Karpas-422 (cell line): ENCODE measurements around the gene GRB10. TPM values are rescaled to one million over a fixed set of nuclear protein-coding genes. Genes with fewer than 3 reads are reported as not detected.
A peak's percentile ranks its signal among the peaks of the same experiment; 100 is the strongest.
"Not testable (repeated sequence)": the region's sequence is repeated elsewhere in the genome, so short reads cannot be mapped to it uniquely, and the experiment has no call there.

Experiments
- DNase-seq: peaks from one replicate; pipeline ENCODE4 v3.0.0-alpha.2; 2015
- H2AFZ ChIP-seq: fragments of 200-600 bp; sonication (generic); 2 replicates; pipeline ENCODE4 v1.6.1; 2014; ENCODE audit warnings: antibody characterized with exemption, low read length, mixed read lengths
- H3K27ac ChIP-seq: fragments of 200-600 bp; sonication (generic); 2 replicates; pipeline ENCODE4 v1.5.1; 2014; ENCODE audit warnings: mild to moderate bottlenecking, low read length, moderate library complexity
- H3K27me3 ChIP-seq: fragments of 200-600 bp; sonication (generic); 2 replicates; pipeline ENCODE4 v1.6.1; 2014; ENCODE audit warnings: low read length, mixed read lengths
- H3K36me3 ChIP-seq: fragments of 200-600 bp; sonication (generic); 2 replicates; pipeline ENCODE4 v1.6.1; 2014; ENCODE audit warnings: low read length, mixed read lengths; ENCODE audit not compliant: insufficient read depth
- H3K4me1 ChIP-seq: fragments of 200-600 bp; sonication (generic); 2 replicates; pipeline ENCODE4 v1.6.1; 2014; ENCODE audit warnings: mild to moderate bottlenecking, low read length, mixed read lengths
- H3K4me2 ChIP-seq: fragments of 200-600 bp; sonication (generic); 2 replicates; pipeline ENCODE4 v1.6.1; 2014; ENCODE audit warnings: low read length, low read depth, mild to moderate bottlenecking; ENCODE audit not compliant: poor library complexity, severe bottlenecking
- H3K4me3 ChIP-seq: fragments of 200-600 bp; sonication (generic); 2 replicates; pipeline ENCODE4 v1.5.1; 2014; ENCODE audit warnings: mild to moderate bottlenecking, antibody characterized with exemption, low read length, mixed read lengths
- H3K79me2 ChIP-seq: fragments of 200-600 bp; sonication (generic); 2 replicates; pipeline ENCODE4 v1.6.1; 2014; ENCODE audit warnings: mild to moderate bottlenecking, low read length, mixed read lengths
- H3K9ac ChIP-seq: fragments of 200-600 bp; sonication (generic); 2 replicates; pipeline ENCODE4 v1.6.0; 2014; ENCODE audit warnings: low read length
- H3K9me2 ChIP-seq: fragments of 200-600 bp; sonication (generic), shearing (Covaris generic); replicated peaks from 2 replicates; pipeline ENCODE4 v1.6.0; 2014; ENCODE audit warnings: mild to moderate bottlenecking, low read length, moderate library complexity; ENCODE audit not compliant: insufficient read depth
- H3K9me3 ChIP-seq: fragments of 300-700, 200-600 bp; sonication (generic); 2 replicates; pipeline ENCODE4 v1.6.1; 2014; ENCODE audit warnings: low read length, mixed read lengths
- H4K20me1 ChIP-seq: fragments of 200-600 bp; sonication (generic); 2 replicates; pipeline ENCODE4 v1.6.1; 2014; ENCODE audit warnings: mild to moderate bottlenecking, antibody characterized with exemption, low read length, low read depth; ENCODE audit not compliant: insufficient read depth
- total RNA-seq: library from RNA; depleted of rRNA; stranded (reverse); fragments of >200 nt; shearing (Covaris generic); gene quantifications from 2 replicates; pipeline ENCODE4 v1.2.3, GENCODE V29; 2014; ENCODE audit warnings: low replicate concordance

GRB10 gene
- total RNA-seq, 1 experiment from 2014 or later: not detected

GRCh38 chr7:50553973-50554372 lies 228.7 kb downstream of the GRB10 start:
- no peak overlapping the region for H3K27ac ChIP-seq
- H3K4me2 ChIP-seq: no peak overlapping the region
- H3K9ac ChIP-seq: no peak overlapping the region
- H3K9me2 ChIP-seq: no peaks in the 10 kb centered on the region
- H3K27me3 ChIP-seq: no peaks in the 10 kb centered on the region
- H3K4me1 ChIP-seq: no peaks in the 10 kb centered on the region
- no peak overlapping the region for H2AFZ ChIP-seq
- no peaks in the 10 kb centered on the region for H3K36me3 ChIP-seq
- H4K20me1 ChIP-seq: no peaks in the 10 kb centered on the region
- no peaks in the 10 kb centered on the region for H3K9me3 ChIP-seq
- no peak overlapping the region for H3K4me3 ChIP-seq
- no peaks in the 10 kb centered on the region for H3K79me2 ChIP-seq
- DNase-seq: no peak

DNA sequence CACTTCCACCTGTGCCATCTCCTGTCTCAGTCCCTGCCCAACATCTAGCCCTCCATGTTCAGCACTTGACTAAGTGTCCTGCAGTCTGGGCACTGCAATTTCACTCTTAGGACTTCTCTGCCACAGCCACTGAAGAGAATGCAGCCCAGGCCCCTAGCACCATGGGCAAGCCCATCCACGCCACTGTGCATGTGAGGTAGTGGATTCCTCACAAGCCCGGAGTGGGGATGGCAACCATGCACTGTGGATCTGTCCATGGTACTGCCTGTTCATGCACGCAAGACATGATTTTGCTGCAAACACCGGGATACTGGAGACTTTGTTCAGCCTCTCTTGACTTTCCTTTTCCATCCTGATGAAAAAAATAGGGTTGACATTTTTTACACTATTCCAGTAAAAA lies 229.8 kb downstream of the GRB10 start:
- Histone ChIP-seq H3K9me2 (no peaks in the 10 kb centered on the region), H3K79me2 (no peaks in the 10 kb centered on the region), H3K9me3 (no peaks in the 10 kb centered on the region), H3K27me3 (no peaks in the 10 kb centered on the region), H3K9ac (no peak overlapping the region), H3K27ac (no peak overlapping the region), H3K4me1 (no peaks in the 10 kb centered on the region), H3K4me3 (no peak overlapping the region), H4K20me1 (no peaks in the 10 kb centered on the region), H3K36me3 (no peaks in the 10 kb centered on the region), H3K4me2 (no peak overlapping the region), H2AFZ (no peak overlapping the region)
- peak; percentile 48 for DNase-seq

- Histone ChIP-seq H3K27me3 (no peaks in the 10 kb centered on the region), H3K9me2 (no peaks in the 10 kb centered on the region), H4K20me1 (no peaks in the 10 kb centered on the region), H3K4me2 (no peak overlapping the region), H3K9me3 (no peaks in the 10 kb centered on the region), H3K4me3 (no peak overlapping the region), H3K4me1 (no peaks in the 10 kb centered on the region), H3K27ac (no peak overlapping the region), H3K9ac (no peak overlapping the region), H2AFZ (no peak overlapping the region), H3K79me2 (no peaks in the 10 kb centered on the region), H3K36me3 (no peaks in the 10 kb centered on the region)
- no peak for DNase-seq
Measured at GRCh38 chr7:50552139-50552538, 230.6 kb downstream of the GRB10 start.

DNA sequence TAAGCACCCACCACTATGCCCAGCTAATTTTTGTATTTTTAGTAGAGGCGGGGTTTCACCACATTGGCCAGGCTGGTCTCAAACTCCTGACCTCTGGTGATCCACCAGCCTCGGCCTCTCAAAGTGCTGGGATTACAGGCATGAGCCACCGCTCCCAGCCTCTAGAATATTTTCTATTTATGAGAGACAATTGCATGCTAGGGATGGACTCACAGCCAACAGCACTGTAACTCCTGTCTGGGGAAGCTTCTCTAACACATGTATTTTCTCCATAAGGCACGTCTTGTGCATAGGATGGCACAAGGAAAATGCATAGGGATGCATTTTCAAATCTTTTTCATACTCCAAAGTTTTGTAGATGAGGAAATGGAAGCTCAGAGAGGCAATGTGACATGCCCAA lies 237.1 kb downstream of the GRB10 start:
- H3K27me3 ChIP-seq, H3K4me1 ChIP-seq, H3K9me2 ChIP-seq, H3K9ac ChIP-seq, DNase-seq, H3K4me2 ChIP-seq, H3K27ac ChIP-seq, H3K36me3 ChIP-seq, H3K79me2 ChIP-seq, H3K4me3 ChIP-seq, H3K9me3 ChIP-seq, H4K20me1 ChIP-seq, H2AFZ ChIP-seq: not testable (repeated sequence)

- no peaks in the 10 kb centered on the region for H3K4me1 ChIP-seq
- H3K9me2 ChIP-seq: no peaks in the 10 kb centered on the region
- DNase-seq: no peak
- H4K20me1 ChIP-seq: no peaks in the 10 kb centered on the region
- H3K27me3 ChIP-seq: no peaks in the 10 kb centered on the region
- no peak overlapping the region for H3K27ac ChIP-seq
- no peak overlapping the region for H2AFZ ChIP-seq
- H3K36me3 ChIP-seq: no peaks in the 10 kb centered on the region
- no peaks in the 10 kb centered on the region for H3K9me3 ChIP-seq
- no peak overlapping the region for H3K4me3 ChIP-seq
- H3K4me2 ChIP-seq: no peak overlapping the region
- no peak overlapping the region for H3K9ac ChIP-seq
- no peaks in the 10 kb centered on the region for H3K79me2 ChIP-seq
Measured at GRCh38 chr7:50544992-50545391, 237.7 kb downstream of the GRB10 start.

DNA sequence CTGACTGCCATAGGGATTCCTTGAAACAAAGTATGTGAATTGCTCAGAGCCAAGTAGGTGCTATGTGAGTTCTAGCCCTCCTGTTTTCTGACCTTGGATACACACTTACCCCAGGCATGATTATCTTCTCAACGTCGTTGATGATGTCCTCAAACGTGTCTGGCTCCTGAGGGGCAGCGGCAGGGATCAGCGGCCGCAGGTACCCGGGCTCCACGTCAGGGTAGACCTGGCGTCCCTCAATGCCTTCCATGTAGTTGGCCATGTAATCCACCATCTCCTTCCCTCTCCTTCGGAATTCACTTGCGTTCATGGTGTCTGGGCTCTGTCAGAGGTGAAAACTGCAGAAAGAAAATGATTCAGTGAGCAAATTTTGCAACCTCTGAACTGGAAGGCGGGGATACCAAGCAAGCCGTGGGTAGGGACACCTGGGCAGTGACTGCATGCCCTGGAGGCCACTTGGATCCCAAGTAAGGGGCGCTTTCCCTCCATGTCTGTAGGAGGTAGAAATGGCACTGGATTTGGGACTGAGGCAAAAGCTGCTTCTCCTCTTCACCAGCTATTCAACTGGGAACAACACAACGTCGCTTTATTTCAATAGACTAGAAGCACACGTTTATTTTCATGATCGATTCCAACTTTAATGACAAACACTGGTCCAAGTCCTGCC lies 238.8 kb downstream of the GRB10 start:
- H3K9ac ChIP-seq: no peak overlapping the region
- H3K27ac ChIP-seq: no peak overlapping the region
- no peaks in the 10 kb centered on the region for H3K9me2 ChIP-seq
- no peaks in the 10 kb centered on the region for H3K9me3 ChIP-seq
- H4K20me1 ChIP-seq: no peaks in the 10 kb centered on the region
- no peaks in the 10 kb centered on the region for H3K4me1 ChIP-seq
- H2AFZ ChIP-seq: no peak overlapping the region
- no peaks in the 10 kb centered on the region for H3K36me3 ChIP-seq
- DNase-seq: no peak
- no peaks in the 10 kb centered on the region for H3K27me3 ChIP-seq
- H3K4me3 ChIP-seq: no peak overlapping the region
- no peaks in the 10 kb centered on the region for H3K79me2 ChIP-seq
- no peak overlapping the region for H3K4me2 ChIP-seq

DNA sequence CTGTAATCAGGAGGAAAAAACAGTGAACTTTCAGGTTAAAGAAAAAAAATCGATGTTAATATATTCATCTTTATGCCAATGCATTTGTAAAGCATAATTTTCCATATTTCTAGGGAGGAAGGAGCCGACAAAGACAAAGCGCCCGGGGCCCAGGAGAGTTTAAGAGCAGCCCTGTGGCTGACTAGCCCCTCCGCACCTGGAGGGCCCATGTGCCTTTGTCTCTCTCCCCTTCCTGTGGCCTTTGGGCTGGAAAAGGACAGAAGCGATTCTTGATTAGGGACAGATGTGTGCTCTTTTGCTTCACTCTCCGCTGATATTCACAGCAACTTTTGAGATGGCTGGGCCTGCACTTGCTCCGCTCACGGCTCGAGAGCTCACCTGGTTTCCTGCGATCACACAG lies 240.6 kb downstream of the GRB10 start:
- H3K27me3 ChIP-seq: no peaks in the 10 kb centered on the region
- no peak overlapping the region for H3K27ac ChIP-seq
- no peaks in the 10 kb centered on the region for H4K20me1 ChIP-seq
- no peaks in the 10 kb centered on the region for H3K9me2 ChIP-seq
- no peak overlapping the region for H2AFZ ChIP-seq
- no peak overlapping the region for H3K4me3 ChIP-seq
- no peaks in the 10 kb centered on the region for H3K79me2 ChIP-seq
- DNase-seq: no peak
- H3K9me3 ChIP-seq: no peaks in the 10 kb centered on the region
- H3K36me3 ChIP-seq: no peaks in the 10 kb centered on the region
- no peak overlapping the region for H3K4me2 ChIP-seq
- no peak overlapping the region for H3K9ac ChIP-seq
- H3K4me1 ChIP-seq: no peaks in the 10 kb centered on the region

GRCh38 chr7:50540785-50541579 lies 241.7 kb downstream of the GRB10 start:
- H3K9me2 ChIP-seq: no peaks in the 10 kb centered on the region
- DNase-seq: no peak
- H3K27ac ChIP-seq: no peak overlapping the region
- no peaks in the 10 kb centered on the region for H4K20me1 ChIP-seq
- no peaks in the 10 kb centered on the region for H3K27me3 ChIP-seq
- H3K4me2 ChIP-seq: no peak overlapping the region
- no peak overlapping the region for H3K4me3 ChIP-seq
- H3K4me1 ChIP-seq: no peaks in the 10 kb centered on the region
- H3K36me3 ChIP-seq: no peaks in the 10 kb centered on the region
- no peak overlapping the region for H3K9ac ChIP-seq
- no peak overlapping the region for H2AFZ ChIP-seq
- H3K79me2 ChIP-seq: no peaks in the 10 kb centered on the region
- no peaks in the 10 kb centered on the region for H3K9me3 ChIP-seq
